Panc1 (cell line): Measurements from ENCODE around the gene SMURF1. TPM values are rescaled to one million over a fixed set of nuclear protein-coding genes. Genes with fewer than 3 reads are reported as not detected.

Experiments used
- ATAC-seq: fragments of 200-7000 bp; cut with Tn5 transposase; 2 replicates; pipeline ENCODE4 v1.9.1; 2020; ENCODE audit warnings: mild to moderate bottlenecking, moderate library complexity
- BruUV-seq: library from RNA; stranded (reverse); fragments of 400-500 nt; replicated peaks from 2 replicates; lab custom pipeline; 2021; lab: Mats Ljungman, UMichigan
- CTCF ChIA-PET: fragments of 300-600 bp; sonication (Branson Sonifier 250); formaldehyde crosslinking; loops from one replicate; lab custom pipeline; 2022; ENCODE audit warnings: antibody characterized with exemption; lab: Charles Lee
- POLR2A ChIA-PET: fragments of 300-600 bp; sonication (Branson Sonifier 250); formaldehyde crosslinking; loops from one replicate; lab custom pipeline; 2022; ENCODE audit warnings: antibody characterized with exemption; lab: Charles Lee
- DNase-seq: peaks from one replicate; pipeline ENCODE4 v3.0.0-alpha.2; 2010; ENCODE audit warnings: low read depth, low spot score
- H3K27ac ChIP-seq: 2 replicates; pipeline ENCODE4 v1.5.1; 2011; ENCODE audit warnings: mild to moderate bottlenecking, low read length, inconsistent platforms
- H3K27me3 ChIP-seq: fragments of 200-500 bp; sonication (Bioruptor generic); 2 replicates; pipeline ENCODE4 v1.6.0; 2014; ENCODE audit warnings: low read length, inconsistent platforms; ENCODE audit not compliant: control insufficient read depth, insufficient read depth
- H3K36me3 ChIP-seq: fragments of 200-500 bp; sonication (Bioruptor generic); 2 replicates; pipeline ENCODE4 v1.5.1; 2014; ENCODE audit warnings: inconsistent platforms, mild to moderate bottlenecking, low read length, moderate library complexity; ENCODE audit not compliant: control insufficient read depth, insufficient read depth
- H3K4me1 ChIP-seq: 2 replicates; pipeline ENCODE4 v1.5.1; 2011; ENCODE audit warnings: inconsistent platforms, mild to moderate bottlenecking, low read length, moderate library complexity; ENCODE audit not compliant: control insufficient read depth, insufficient read depth
- H3K4me3 ChIP-seq, 2 experiments: 2 replicates each; pipeline ENCODE4 v1.5.1; 2011 to 2012; ENCODE audit warnings: low read depth in 2 of 2, low read length in 2 of 2, mild to moderate bottlenecking in 2 of 2, inconsistent platforms in 1 of 2, moderate library complexity in 1 of 2
- H3K9me3 ChIP-seq: fragments of 200-500 bp; sonication (Bioruptor generic); 2 replicates; pipeline ENCODE4 v1.5.1; 2014; ENCODE audit warnings: low read depth, mild to moderate bottlenecking, inconsistent platforms, low read length, moderate library complexity; ENCODE audit not compliant: control insufficient read depth, insufficient read depth
- CTCF ChIP-seq: fragments of 450-650 bp; IDR thresholded peaks from 2 replicates; pipeline ENCODE4 v1.5.1; 2017; ENCODE audit warnings: mild to moderate bottlenecking
- POLR2AphosphoS5 ChIP-seq: IDR thresholded peaks from 2 replicates; pipeline ENCODE4 v1.6.1; 2012; ENCODE audit warnings: mild to moderate bottlenecking, low read depth, low read length, moderate library complexity
- SIN3A ChIP-seq: IDR thresholded peaks from 2 replicates; pipeline ENCODE4 v1.6.1; 2012; ENCODE audit warnings: low read depth, mild to moderate bottlenecking, low read length, moderate library complexity, borderline replicate concordance; ENCODE audit not compliant: insufficient read depth
- TCF7L2 ChIP-seq: IDR thresholded peaks from 2 replicates; pipeline ENCODE4 v1.6.1; 2011; ENCODE audit warnings: mild to moderate bottlenecking, low read depth, low read length, inconsistent platforms
- in situ Hi-C: cut with HindIII; loops from 2 replicates; pipeline ENCODE4 v1.10.0; 2016; ENCODE audit warnings: low sequenced_read_pairs, low pct_unique_long_range_greater_than_20kb
- intact Hi-C: fragments of 100-400 bp; cut with micrococcal nuclease; formaldehyde crosslinking; loops from one replicate; pipeline ENCODE4 v1.10.0; 2022; ENCODE audit not compliant: unreplicated experiment
- total RNA-seq: library from RNA; stranded (reverse); gene quantifications from one replicate; pipeline ENCODE4 v1.2.1, GENCODE V29; 2021; ENCODE audit not compliant: unreplicated experiment
- TF ChIP-seq, protein P1 (sequence below), 2 experiments: IDR thresholded peaks; 2 replicates each; pipeline ENCODE4 v1.6.1; 2011 to 2012; ENCODE audit warnings: low read depth in 2 of 2, control low read depth in 1 of 2, low read length in 1 of 2, mild to moderate bottlenecking in 1 of 2, moderate library complexity in 1 of 2; ENCODE audit not compliant: insufficient read depth in 1 of 2

SMURF1 gene
- total RNA-seq, 1 experiment from 2014 or later, result 47.0 TPM

DNA sequence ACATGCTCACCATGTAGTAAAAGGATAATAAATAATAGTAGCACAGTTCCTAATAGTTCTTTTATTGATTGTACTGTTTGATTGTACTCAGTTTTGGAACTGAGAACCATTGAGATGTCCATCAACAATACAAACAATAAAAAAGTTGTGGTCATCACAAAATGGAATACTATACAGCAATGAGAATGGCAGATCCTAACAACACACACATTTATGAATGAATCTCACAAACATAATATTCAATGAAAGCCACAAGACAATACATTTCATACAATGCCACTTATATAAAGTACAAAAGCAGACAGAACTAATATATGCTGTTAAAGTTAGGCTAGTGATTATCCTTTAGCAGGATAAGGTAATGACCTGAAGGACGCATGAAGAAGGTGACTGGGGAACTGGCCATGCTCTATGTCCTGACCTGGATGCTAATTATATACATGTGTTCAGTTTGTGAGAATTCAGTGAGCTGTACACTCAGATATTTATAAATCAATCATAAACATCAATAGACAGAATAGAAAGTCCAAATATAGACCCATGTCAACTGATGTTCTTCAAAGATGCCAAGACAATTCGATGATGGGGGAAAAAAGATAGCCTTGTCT is 70.0 kb downstream of the SMURF1 start:
- no TSS peak for BruUV-seq
- CTCF ChIA-PET, result no interaction called here
- no peaks in the 10 kb centered on the region for H3K27me3 ChIP-seq
- no peak for ATAC-seq
- peaks cover 3% of the 10 kb centered on the region for H3K4me1 ChIP-seq
- no peak overlapping the region for H3K4me3 ChIP-seq
- H3K27ac ChIP-seq, result no peak overlapping the region
- POLR2A ChIA-PET, result interaction anchor here (0.6 kb wide), 1 partner anchor 11 kb away, joined by 3 read pairs; no protein-coding TSS in a partner anchor
- in situ Hi-C loops, result no loop called here
- H3K9me3 ChIP-seq, result no peaks in the 10 kb centered on the region
- intact Hi-C loops, result no loop called here
- DNase-seq, result no peak
- TF ChIP-seq SIN3A, result no peak
- TF ChIP-seq POLR2AphosphoS5, result no peak
- TF ChIP-seq TCF7L2, result no peak
- TF ChIP-seq CTCF, result no peak
- TF ChIP-seq, protein P1, sequence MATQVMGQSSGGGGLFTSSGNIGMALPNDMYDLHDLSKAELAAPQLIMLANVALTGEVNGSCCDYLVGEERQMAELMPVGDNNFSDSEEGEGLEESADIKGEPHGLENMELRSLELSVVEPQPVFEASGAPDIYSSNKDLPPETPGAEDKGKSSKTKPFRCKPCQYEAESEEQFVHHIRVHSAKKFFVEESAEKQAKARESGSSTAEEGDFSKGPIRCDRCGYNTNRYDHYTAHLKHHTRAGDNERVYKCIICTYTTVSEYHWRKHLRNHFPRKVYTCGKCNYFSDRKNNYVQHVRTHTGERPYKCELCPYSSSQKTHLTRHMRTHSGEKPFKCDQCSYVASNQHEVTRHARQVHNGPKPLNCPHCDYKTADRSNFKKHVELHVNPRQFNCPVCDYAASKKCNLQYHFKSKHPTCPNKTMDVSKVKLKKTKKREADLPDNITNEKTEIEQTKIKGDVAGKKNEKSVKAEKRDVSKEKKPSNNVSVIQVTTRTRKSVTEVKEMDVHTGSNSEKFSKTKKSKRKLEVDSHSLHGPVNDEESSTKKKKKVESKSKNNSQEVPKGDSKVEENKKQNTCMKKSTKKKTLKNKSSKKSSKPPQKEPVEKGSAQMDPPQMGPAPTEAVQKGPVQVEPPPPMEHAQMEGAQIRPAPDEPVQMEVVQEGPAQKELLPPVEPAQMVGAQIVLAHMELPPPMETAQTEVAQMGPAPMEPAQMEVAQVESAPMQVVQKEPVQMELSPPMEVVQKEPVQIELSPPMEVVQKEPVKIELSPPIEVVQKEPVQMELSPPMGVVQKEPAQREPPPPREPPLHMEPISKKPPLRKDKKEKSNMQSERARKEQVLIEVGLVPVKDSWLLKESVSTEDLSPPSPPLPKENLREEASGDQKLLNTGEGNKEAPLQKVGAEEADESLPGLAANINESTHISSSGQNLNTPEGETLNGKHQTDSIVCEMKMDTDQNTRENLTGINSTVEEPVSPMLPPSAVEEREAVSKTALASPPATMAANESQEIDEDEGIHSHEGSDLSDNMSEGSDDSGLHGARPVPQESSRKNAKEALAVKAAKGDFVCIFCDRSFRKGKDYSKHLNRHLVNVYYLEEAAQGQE (IDR thresholded peaks at IDR 0.05; ENCODE audit: insufficient read depth in 1 of 2, low read depth in 2 of 2, low read length in 1 of 2), result no peak
- H3K36me3 ChIP-seq, result no peaks in the 10 kb centered on the region

GRCh38 chr7:99072126-99072525 is 71.8 kb downstream of the SMURF1 start:
- no peak overlapping the region for H3K27ac ChIP-seq
- TF ChIP-seq POLR2AphosphoS5, result no peak
- no peak for TF ChIP-seq CTCF
- no peak for TF ChIP-seq TCF7L2
- TF ChIP-seq, protein P1 (IDR thresholded peaks at IDR 0.05; ENCODE audit: insufficient read depth in 1 of 2, low read depth in 2 of 2, low read length in 1 of 2), result no peak
- TF ChIP-seq SIN3A, result no peak
- no peaks in the 10 kb centered on the region for H3K9me3 ChIP-seq
- in situ Hi-C loops (no loop called here), intact Hi-C loops (no loop called here)
- no peaks in the 10 kb centered on the region for H3K4me1 ChIP-seq
- no peak for DNase-seq
- H3K4me3 ChIP-seq, result no peak overlapping the region
- no peak for ATAC-seq
- ChIA-PET POLR2A (no interaction called here), CTCF (no interaction called here)
- no peaks in the 10 kb centered on the region for H3K27me3 ChIP-seq
- H3K36me3 ChIP-seq, result no peaks in the 10 kb centered on the region
- BruUV-seq, result no TSS peak
